Astrocyte of the spinal cord (primary cell): ENCODE measurements around the gene PID1.

ENCODE experiments used
- DNase-seq: peaks from one replicate; pipeline ENCODE4 v3.0.0; 2011; ENCODE audit warnings: low read depth, low spot score
- H3K4me3 ChIP-seq: 2 replicates; pipeline ENCODE4 v1.5.1; 2011; ENCODE audit warnings: low read depth, mild to moderate bottlenecking, low read length, moderate library complexity
- CTCF ChIP-seq: IDR thresholded peaks from 2 replicates; pipeline ENCODE4 v1.5.1; 2012; ENCODE audit warnings: low read depth, mild to moderate bottlenecking, low read length, inconsistent platforms
- in situ Hi-C: cut with HindIII; loops from 2 replicates; pipeline ENCODE4 v1.10.0; 2017; ENCODE audit warnings: low sequenced_read_pairs

PID1 gene

DNA sequence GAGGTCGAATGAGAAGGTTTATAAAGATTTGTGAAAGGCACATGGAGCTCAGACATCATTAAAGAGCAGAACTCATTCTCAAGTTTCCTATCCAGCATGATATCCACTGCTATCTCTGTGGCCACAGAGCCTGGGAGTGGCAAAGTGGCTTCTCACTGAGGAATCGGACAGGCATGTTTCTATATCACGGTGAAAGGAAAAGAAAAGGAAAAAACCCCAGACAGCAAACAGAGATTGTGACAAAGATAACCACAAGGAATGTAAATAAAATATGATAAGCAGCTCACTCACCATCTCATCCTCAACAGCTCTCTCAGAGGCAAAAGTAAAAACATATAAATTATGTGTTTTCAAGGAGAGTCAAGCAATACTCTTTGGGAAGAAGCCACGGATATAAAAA, 2.5 kb downstream of the PID1 start:
- in situ Hi-C loops: no loop called here
- no peak for DNase-seq

DNA sequence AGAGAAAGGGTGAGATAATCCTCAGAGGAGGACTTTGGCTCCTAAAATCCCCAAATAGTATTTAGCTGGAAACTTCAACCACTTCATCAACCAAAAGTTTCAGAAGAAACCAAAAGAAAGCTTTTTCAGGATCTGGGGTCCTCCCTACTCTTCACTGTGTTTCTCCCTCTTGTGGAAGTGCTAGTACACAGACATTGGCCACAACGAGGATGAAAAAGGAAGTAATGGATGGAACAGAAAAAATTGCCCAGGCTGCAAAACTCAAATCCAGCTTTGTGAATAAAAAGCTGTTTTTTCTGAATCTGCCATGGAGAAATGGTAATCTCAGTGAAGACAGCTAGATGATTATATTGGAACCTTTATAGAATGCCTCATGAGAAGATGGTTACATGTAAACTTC, 4.0 kb downstream of the PID1 start:
- in situ Hi-C loops: no loop called here
- no peak for TF ChIP-seq CTCF
- no peak for DNase-seq
- H3K4me3 ChIP-seq: no peak overlapping the region

More for the DNA sequence above, 2.5 kb downstream of the PID1 start:
- no peak overlapping the region for H3K4me3 ChIP-seq
- no peak for TF ChIP-seq CTCF

DNA sequence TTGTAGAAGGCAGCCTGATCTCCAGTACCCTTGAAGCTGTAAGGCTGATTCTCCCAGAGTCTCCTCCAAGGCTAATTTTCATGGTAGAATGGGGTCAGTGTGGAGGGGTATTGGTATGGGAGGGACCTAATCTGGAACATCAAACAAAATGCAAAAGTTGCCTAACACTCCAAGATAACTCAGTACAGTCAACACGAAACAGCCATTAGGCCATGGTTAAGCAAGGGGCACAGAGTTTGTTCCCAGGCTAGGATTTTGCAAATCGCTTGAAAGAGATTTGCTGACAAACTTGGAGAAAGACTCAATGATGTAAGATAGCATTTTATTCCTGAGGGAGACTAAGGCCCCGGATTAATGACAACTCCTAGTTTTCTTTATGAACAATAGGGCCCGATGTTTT, 5.4 kb downstream of the PID1 start:
- in situ Hi-C loops: no loop called here
- no peak for TF ChIP-seq CTCF
- DNase-seq: no peak
- H3K4me3 ChIP-seq: no peak overlapping the region

GRCh38 chr2:229261599-229261998, 9.5 kb downstream of the PID1 start:
- TF ChIP-seq CTCF: no peak
- in situ Hi-C loops: no loop called here

GRCh38 chr2:229261076-229261475, 10.0 kb downstream of the PID1 start:
- no peak overlapping the region for H3K4me3 ChIP-seq
- no peak for DNase-seq
- in situ Hi-C loops: no loop called here
- no peak for TF ChIP-seq CTCF

More at GRCh38 chr2:229261599-229261998, 9.5 kb downstream of the PID1 start:
- H3K4me3 ChIP-seq: no peak overlapping the region
- no peak for DNase-seq

DNA sequence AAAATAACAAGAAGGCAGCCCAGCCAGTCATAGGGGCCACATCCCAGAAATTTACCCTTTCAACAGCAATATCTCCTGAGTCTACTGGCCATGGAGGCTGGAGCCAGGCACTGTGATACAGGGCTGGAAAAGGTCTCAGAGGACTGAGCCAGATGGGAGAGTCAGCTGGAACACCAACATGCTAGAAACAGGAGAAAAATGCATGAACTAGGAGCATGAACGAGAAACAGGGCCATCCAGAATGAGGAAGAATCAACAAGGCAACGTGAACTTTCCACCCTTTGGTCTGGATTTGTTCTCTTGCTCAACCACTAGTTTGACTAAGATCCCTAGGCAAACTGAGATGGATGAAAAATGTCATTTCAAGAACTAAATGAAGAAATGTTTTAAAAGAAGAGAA, 13.1 kb downstream of the PID1 start:
- no peak for DNase-seq
- in situ Hi-C loops: no loop called here
- no peak for TF ChIP-seq CTCF
- H3K4me3 ChIP-seq: no peak overlapping the region

DNA sequence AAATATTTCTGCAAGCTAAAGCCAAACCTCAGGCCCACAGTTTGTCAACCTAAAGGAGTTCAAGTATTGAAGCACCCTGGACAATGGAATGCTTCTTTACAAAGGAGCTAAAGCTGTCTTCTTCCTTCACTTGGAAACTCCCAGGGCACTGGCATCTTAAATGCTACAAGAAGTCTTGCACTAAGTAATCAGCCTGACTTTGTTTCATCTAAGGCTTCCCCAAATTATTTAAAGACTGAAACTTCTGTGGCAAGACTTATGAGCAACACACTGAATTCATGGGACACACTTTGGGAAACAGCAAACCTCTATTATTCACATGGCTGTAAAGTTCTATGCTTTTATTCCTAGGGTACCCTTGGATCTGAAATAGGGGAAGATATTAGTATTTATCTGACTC, 14.7 kb downstream of the PID1 start:
- no peak overlapping the region for H3K4me3 ChIP-seq
- no peak for DNase-seq
- TF ChIP-seq CTCF: no peak
- in situ Hi-C loops: no loop called here
